ENCODE measurements around the gene MYEOV. TPM values are rescaled to one million over a fixed set of nuclear protein-coding genes. Genes with fewer than 3 reads are reported as not detected.

MYEOV gene
- total and polyA plus RNA-seq, 2 experiments from 2014 or later: 0.14 TPM; not detected in 1

GRCh38 chr11:69335007-69335780 lies 41.2 kb downstream of the MYEOV start:
- H4K20me1 ChIP-seq (replicated peaks; ENCODE audit: insufficient read depth): no peaks in the 10 kb centered on the region
- Mint-ChIP-seq H3K36me3 (ENCODE audit: low read depth) (no peaks in the 10 kb centered on the region), H3K27ac (0 out of 2 replicates have a peak overlapping the region, but pooled peaks have one; percentile 41)

More at GRCh38 chr11:69335007-69335780, 41.2 kb downstream of the MYEOV start:
- Histone ChIP-seq H2AFZ (0 out of 2 replicates have a peak overlapping the region, but pooled peaks have one; percentile 38), H3K4me2 (no peak overlapping the region), H3F3A (replicated peaks; ENCODE audit: low read depth) (no peaks in the 10 kb centered on the region), H3K79me2 (replicated peaks; ENCODE audit: insufficient read depth) (no peaks in the 10 kb centered on the region), H3K4me1 (ENCODE audit: insufficient read depth) (peaks cover 3% of the 10 kb centered on the region; the same call in 1 of the 2 replicates), H3K27ac (ENCODE audit: low read depth) (no peak overlapping the region), H3K27me3 (ENCODE audit: insufficient read depth) (no peaks in the 10 kb centered on the region), H3K9me2 (ENCODE audit: insufficient read depth) (no peaks in the 10 kb centered on the region), H3K36me3 (ENCODE audit: insufficient read depth) (no peaks in the 10 kb centered on the region), H3K4me3 (no peak overlapping the region)
- Mint-ChIP-seq H3K27me3 (ENCODE audit: insufficient read depth, low read depth, poor library complexity) (peaks cover 9% of the 10 kb centered on the region), H3K4me3 (no peak overlapping the region), H3K9me3 (peaks cover 12% of the 10 kb centered on the region), H3K4me1 (peaks cover 7% of the 10 kb centered on the region)
- ATAC-seq (no peak), DNase-seq (ENCODE audit: low spot score) (no peak)
- TF ChIP-seq, protein P1, sequence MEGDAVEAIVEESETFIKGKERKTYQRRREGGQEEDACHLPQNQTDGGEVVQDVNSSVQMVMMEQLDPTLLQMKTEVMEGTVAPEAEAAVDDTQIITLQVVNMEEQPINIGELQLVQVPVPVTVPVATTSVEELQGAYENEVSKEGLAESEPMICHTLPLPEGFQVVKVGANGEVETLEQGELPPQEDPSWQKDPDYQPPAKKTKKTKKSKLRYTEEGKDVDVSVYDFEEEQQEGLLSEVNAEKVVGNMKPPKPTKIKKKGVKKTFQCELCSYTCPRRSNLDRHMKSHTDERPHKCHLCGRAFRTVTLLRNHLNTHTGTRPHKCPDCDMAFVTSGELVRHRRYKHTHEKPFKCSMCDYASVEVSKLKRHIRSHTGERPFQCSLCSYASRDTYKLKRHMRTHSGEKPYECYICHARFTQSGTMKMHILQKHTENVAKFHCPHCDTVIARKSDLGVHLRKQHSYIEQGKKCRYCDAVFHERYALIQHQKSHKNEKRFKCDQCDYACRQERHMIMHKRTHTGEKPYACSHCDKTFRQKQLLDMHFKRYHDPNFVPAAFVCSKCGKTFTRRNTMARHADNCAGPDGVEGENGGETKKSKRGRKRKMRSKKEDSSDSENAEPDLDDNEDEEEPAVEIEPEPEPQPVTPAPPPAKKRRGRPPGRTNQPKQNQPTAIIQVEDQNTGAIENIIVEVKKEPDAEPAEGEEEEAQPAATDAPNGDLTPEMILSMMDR (conservative IDR thresholded peaks at IDR 0.05; ENCODE audit: low read depth in 2 of 2): no peak
- TF ChIP-seq CREB1 (CRISPR knock-in tag; IDR thresholded peaks at IDR 0.05; ENCODE audit: low read depth): no peak
- no peak for TF ChIP-seq NANOG (IDR thresholded peaks at IDR 0.05; ENCODE audit: borderline replicate concordance)
- TF ChIP-seq, protein P2, sequence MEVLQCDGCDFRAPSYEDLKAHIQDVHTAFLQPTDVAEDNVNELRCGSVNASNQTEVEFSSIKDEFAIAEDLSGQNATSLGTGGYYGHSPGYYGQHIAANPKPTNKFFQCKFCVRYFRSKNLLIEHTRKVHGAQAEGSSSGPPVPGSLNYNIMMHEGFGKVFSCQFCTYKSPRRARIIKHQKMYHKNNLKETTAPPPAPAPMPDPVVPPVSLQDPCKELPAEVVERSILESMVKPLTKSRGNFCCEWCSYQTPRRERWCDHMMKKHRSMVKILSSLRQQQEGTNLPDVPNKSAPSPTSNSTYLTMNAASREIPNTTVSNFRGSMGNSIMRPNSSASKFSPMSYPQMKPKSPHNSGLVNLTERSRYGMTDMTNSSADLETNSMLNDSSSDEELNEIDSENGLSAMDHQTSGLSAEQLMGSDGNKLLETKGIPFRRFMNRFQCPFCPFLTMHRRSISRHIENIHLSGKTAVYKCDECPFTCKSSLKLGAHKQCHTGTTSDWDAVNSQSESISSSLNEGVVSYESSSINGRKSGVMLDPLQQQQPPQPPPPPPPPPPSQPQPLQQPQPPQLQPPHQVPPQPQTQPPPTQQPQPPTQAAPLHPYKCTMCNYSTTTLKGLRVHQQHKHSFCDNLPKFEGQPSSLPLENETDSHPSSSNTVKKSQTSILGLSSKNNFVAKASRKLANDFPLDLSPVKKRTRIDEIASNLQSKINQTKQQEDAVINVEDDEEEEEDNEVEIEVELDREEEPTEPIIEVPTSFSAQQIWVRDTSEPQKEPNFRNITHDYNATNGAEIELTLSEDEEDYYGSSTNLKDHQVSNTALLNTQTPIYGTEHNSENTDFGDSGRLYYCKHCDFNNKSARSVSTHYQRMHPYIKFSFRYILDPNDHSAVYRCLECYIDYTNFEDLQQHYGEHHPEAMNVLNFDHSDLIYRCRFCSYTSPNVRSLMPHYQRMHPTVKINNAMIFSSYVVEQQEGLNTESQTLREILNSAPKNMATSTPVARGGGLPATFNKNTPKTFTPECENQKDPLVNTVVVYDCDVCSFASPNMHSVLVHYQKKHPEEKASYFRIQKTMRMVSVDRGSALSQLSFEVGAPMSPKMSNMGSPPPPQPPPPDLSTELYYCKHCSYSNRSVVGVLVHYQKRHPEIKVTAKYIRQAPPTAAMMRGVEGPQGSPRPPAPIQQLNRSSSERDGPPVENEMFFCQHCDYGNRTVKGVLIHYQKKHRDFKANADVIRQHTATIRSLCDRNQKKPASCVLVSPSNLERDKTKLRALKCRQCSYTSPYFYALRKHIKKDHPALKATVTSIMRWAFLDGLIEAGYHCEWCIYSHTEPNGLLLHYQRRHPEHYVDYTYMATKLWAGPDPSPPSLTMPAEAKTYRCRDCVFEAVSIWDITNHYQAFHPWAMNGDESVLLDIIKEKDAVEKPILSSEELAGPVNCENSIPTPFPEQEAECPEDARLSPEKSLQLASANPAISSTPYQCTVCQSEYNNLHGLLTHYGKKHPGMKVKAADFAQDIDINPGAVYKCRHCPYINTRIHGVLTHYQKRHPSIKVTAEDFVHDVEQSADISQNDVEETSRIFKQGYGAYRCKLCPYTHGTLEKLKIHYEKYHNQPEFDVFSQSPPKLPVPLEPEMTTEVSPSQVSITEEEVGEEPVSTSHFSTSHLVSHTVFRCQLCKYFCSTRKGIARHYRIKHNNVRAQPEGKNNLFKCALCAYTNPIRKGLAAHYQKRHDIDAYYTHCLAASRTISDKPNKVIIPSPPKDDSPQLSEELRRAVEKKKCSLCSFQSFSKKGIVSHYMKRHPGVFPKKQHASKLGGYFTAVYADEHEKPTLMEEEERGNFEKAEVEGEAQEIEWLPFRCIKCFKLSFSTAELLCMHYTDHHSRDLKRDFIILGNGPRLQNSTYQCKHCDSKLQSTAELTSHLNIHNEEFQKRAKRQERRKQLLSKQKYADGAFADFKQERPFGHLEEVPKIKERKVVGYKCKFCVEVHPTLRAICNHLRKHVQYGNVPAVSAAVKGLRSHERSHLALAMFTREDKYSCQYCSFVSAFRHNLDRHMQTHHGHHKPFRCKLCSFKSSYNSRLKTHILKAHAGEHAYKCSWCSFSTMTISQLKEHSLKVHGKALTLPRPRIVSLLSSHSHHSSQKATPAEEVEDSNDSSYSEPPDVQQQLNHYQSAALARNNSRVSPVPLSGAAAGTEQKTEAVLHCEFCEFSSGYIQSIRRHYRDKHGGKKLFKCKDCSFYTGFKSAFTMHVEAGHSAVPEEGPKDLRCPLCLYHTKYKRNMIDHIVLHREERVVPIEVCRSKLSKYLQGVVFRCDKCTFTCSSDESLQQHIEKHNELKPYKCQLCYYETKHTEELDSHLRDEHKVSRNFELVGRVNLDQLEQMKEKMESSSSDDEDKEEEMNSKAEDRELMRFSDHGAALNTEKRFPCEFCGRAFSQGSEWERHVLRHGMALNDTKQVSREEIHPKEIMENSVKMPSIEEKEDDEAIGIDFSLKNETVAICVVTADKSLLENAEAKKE (CRISPR knock-in tag; IDR thresholded peaks at IDR 0.05): no peak
- TF ChIP-seq, protein P3, sequence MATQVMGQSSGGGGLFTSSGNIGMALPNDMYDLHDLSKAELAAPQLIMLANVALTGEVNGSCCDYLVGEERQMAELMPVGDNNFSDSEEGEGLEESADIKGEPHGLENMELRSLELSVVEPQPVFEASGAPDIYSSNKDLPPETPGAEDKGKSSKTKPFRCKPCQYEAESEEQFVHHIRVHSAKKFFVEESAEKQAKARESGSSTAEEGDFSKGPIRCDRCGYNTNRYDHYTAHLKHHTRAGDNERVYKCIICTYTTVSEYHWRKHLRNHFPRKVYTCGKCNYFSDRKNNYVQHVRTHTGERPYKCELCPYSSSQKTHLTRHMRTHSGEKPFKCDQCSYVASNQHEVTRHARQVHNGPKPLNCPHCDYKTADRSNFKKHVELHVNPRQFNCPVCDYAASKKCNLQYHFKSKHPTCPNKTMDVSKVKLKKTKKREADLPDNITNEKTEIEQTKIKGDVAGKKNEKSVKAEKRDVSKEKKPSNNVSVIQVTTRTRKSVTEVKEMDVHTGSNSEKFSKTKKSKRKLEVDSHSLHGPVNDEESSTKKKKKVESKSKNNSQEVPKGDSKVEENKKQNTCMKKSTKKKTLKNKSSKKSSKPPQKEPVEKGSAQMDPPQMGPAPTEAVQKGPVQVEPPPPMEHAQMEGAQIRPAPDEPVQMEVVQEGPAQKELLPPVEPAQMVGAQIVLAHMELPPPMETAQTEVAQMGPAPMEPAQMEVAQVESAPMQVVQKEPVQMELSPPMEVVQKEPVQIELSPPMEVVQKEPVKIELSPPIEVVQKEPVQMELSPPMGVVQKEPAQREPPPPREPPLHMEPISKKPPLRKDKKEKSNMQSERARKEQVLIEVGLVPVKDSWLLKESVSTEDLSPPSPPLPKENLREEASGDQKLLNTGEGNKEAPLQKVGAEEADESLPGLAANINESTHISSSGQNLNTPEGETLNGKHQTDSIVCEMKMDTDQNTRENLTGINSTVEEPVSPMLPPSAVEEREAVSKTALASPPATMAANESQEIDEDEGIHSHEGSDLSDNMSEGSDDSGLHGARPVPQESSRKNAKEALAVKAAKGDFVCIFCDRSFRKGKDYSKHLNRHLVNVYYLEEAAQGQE (IDR thresholded peaks at IDR 0.05; ENCODE audit: unreplicated experiment): no peak
- no peak for TF ChIP-seq ZNF114 (CRISPR knock-in tag; IDR thresholded peaks at IDR 0.05)
- no peak for TF ChIP-seq JUNB (IDR thresholded peaks at IDR 0.05; ENCODE audit: unreplicated experiment)
- no peak for TF ChIP-seq POLR2AphosphoS5 (IDR thresholded peaks at IDR 0.05; ENCODE audit: low read depth)
- TF ChIP-seq STAT1 (IDR thresholded peaks at IDR 0.05; ENCODE audit: unreplicated experiment): no peak
- no peak for TF ChIP-seq ETS1 (IDR thresholded peaks at IDR 0.05)
- TF ChIP-seq EZH2 (IDR thresholded peaks at IDR 0.05; ENCODE audit: low read depth, unreplicated experiment): no peak
